ENCODE results near the gene PPA1. TPM values are rescaled to one million over a fixed set of nuclear protein-coding genes. Genes with fewer than 3 reads are reported as not detected.

Gene PPA1
- total and polyA plus RNA-seq, 12 donors: 47.1 to 139 (median 69.9) TPM

GRCh38 chr10:70270952-70271351, 37.7 kb upstream of the PPA1 start:
- intact Hi-C loops (cut with DNase I): loop anchor here in 8 of 10 donors (5.0 to 10.0 kb wide), 3 partner anchors 46 to 91 kb away; no protein-coding TSS in a partner anchor
- peaks cover 0 to 34% (median 4%) of the 10 kb centered on the region in 9 donors for H3K4me1 ChIP-seq
- TF ChIP-seq CTCF (IDR thresholded peaks at IDR 0.05): no peak
- peaks cover 0 to 7% (median 0%) of the 10 kb centered on the region in 11 donors for H3K9me3 ChIP-seq
- H3K27me3 ChIP-seq: no peaks in the 10 kb centered on the region
- ATAC-seq (no peak), DNase-seq (no peak)
- H3K4me3 ChIP-seq: no peak overlapping the region
- 88 to 89% methylated on average over 2 of the region's 2 CpGs for WGBS, 2 donors
- no peak overlapping the region for H3K27ac ChIP-seq
- H3K36me3 ChIP-seq: no peaks in the 10 kb centered on the region

- ATAC-seq (no peak), DNase-seq (no peak)
- Histone ChIP-seq H3K4me1 (peaks cover 0 to 31% (median under 1%) of the 10 kb centered on the region in 9 donors), H3K9me3 (no peaks in the 10 kb centered on the region), H3K27ac (no peak overlapping the region), H3K4me3 (no peak overlapping the region), H3K27me3 (peaks cover 0 to 9% (median 0%) of the 10 kb centered on the region in 7 donors), H3K36me3 (no peaks in the 10 kb centered on the region)
- WGBS, 2 donors: 95 to 97% methylated on average over 3 of the region's 3 CpGs
- intact Hi-C loops (cut with DNase I): loop anchor here in 9 of 10 donors (2.0 to 10.0 kb wide), 5 partner anchors 42 to 93 kb away; no protein-coding TSS in a partner anchor
- TF ChIP-seq CTCF (IDR thresholded peaks at IDR 0.05): no peak
Observed at GRCh38 chr10:70269741-70270140, 36.5 kb upstream of the PPA1 start.

GRCh38 chr10:70268376-70268775, 35.1 kb upstream of the PPA1 start:
- no peak for TF ChIP-seq CTCF (IDR thresholded peaks at IDR 0.05)
- H3K27me3 ChIP-seq: peaks cover 0 to 14% (median 0%) of the 10 kb centered on the region in 7 donors
- H3K36me3 ChIP-seq: no peaks in the 10 kb centered on the region
- 82 to 83% methylated on average over 4 of the region's 4 CpGs for WGBS, 2 donors
- no peak overlapping the region for H3K4me3 ChIP-seq
- H3K4me1 ChIP-seq: peaks cover 0 to 25% (median 0%) of the 10 kb centered on the region in 9 donors
- no peak overlapping the region for H3K27ac ChIP-seq
- H3K9me3 ChIP-seq: no peaks in the 10 kb centered on the region
- DNase-seq: no peak
- intact Hi-C loops (cut with DNase I): loop anchor here in 3 of 10 donors (2.0 to 5.0 kb wide), 3 partner anchors 41 to 94 kb away; no protein-coding TSS in a partner anchor
- ATAC-seq: no peak

GRCh38 chr10:70267161-70267933, 34.1 kb upstream of the PPA1 start:
- DNase-seq (no peak), ATAC-seq (peak in 2 of 8 donors; percentile 15 to 75)
- intact Hi-C loops (cut with DNase I): loop anchor here in 2 of 10 donors (5.0 kb wide), 2 partner anchors 40 to 95 kb away; no protein-coding TSS in a partner anchor
- peak in 5 of 9 donors; percentile 18 to 35 (median 22) for TF ChIP-seq CTCF (IDR thresholded peaks at IDR 0.05)
- 57 to 63% methylated on average over 9 of the region's 9 CpGs for WGBS, 2 donors
- Histone ChIP-seq H3K36me3 (no peaks in the 10 kb centered on the region), H3K4me1 (peaks cover 0 to 17% (median 0%) of the 10 kb centered on the region in 9 donors), H3K27ac (no peak overlapping the region), H3K4me3 (no peak overlapping the region), H3K9me3 (no peaks in the 10 kb centered on the region), H3K27me3 (peaks cover 0 to 14% (median 0%) of the 10 kb centered on the region in 7 donors)

Data from heart right ventricle (tissue), 16 donors.